GM18520 (cell line): ENCODE data around the gene GLIPR2.

Source experiments
- ATAC-seq: cut with Tn5 transposase; IDR thresholded peaks from one replicate; pipeline ENCODE4 v1.9.1; 2021; ENCODE audit not compliant: unreplicated experiment

Gene GLIPR2

GRCh38 chr9:36190388-36191289 is 54.1 kb downstream of the GLIPR2 start, which contains the start of gene CLTA:
Gene CLTA (plus strand): TSS chr9:36190921. CDS start chr9:36191057, 136 bp downstream.
- ATAC-seq: peak; percentile 97

GRCh38 chr9:36191290-36191645 is 54.7 kb downstream of the GLIPR2 start:
- ATAC-seq: no peak

GRCh38 chr9:36191686-36192085 is 55.2 kb downstream of the GLIPR2 start:
- no peak for ATAC-seq

GRCh38 chr9:36192196-36192595 is 55.7 kb downstream of the GLIPR2 start:
- ATAC-seq: no peak

GRCh38 chr9:36193023-36193422 is 56.5 kb downstream of the GLIPR2 start:
- ATAC-seq: no peak

GRCh38 chr9:36194326-36195000 is 57.9 kb downstream of the GLIPR2 start:
- no peak for ATAC-seq

- ATAC-seq: no peak
Observed at GRCh38 chr9:36204906-36205547, 68.5 kb downstream of the GLIPR2 start.

GRCh38 chr9:36207016-36207415 is 70.5 kb downstream of the GLIPR2 start:
- no peak for ATAC-seq

- no peak for ATAC-seq
Observed at GRCh38 chr9:36207546-36208012, 71.0 kb downstream of the GLIPR2 start.

GRCh38 chr9:36208521-36209253 is 72.2 kb downstream of the GLIPR2 start:
- no peak for ATAC-seq

- ATAC-seq: no peak
Observed at GRCh38 chr9:36210722-36211121, 74.2 kb downstream of the GLIPR2 start.

GRCh38 chr9:36211510-36211909 is 75.0 kb downstream of the GLIPR2 start:
- ATAC-seq: no peak

- no peak for ATAC-seq
Observed at GRCh38 chr9:36213387-36213786, 76.9 kb downstream of the GLIPR2 start.
